ENCODE measurements around the gene SPEG. TPM values are rescaled to one million over a fixed set of nuclear protein-coding genes. Genes with fewer than 3 reads are reported as not detected.
"Not testable (repeated sequence)": the region's sequence is repeated elsewhere in the genome, so short reads cannot be mapped to it uniquely, and the experiment has no call there.

Gene SPEG
- total RNA-seq, 1 donor from 2014 or later, result 80.5 TPM

DNA sequence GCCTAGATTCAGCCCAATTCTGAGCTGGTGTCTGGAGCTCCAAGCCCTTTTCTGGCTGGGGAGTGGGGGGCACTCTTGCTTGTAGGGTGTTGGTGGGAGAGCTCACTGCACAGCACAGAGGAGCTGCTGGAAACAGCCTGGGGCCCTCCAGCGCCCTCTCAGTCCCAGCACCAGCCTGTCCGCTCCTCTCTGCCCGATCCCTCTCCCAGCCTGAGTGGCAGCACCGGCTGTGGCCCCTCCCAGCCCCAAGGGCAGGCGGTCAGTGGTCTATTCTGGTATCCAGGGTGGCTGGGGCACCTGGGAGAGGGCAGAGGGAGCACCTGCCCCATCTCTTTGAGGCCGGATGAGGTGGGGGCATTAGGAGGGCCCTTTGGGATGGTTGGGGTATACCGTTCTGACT lies 29.7 kb upstream of the SPEG start:
- DNase-seq (ENCODE audit: low spot score), result no peak

DNA sequence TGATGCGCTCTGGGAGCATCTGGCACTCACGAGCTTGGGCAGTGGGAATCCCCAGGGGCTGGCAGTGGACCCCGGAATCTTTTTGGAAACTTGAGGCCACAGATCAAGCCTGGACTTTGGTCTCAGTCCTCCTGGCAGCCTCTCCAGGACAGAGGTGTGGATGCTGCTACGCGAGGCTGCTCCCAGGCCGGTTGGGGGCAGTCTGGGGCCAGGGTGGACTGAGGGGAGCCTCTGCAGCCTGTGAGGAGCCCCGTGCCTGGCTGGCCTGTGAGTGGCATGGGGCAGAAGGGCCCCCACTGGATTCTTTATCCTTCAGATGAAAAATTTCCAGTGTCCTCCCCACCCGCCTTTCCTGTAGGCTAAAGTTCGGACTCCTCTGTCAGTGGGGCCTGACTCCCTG lies 29.2 kb upstream of the SPEG start:
- no peak for DNase-seq (ENCODE audit: low spot score)

DNA sequence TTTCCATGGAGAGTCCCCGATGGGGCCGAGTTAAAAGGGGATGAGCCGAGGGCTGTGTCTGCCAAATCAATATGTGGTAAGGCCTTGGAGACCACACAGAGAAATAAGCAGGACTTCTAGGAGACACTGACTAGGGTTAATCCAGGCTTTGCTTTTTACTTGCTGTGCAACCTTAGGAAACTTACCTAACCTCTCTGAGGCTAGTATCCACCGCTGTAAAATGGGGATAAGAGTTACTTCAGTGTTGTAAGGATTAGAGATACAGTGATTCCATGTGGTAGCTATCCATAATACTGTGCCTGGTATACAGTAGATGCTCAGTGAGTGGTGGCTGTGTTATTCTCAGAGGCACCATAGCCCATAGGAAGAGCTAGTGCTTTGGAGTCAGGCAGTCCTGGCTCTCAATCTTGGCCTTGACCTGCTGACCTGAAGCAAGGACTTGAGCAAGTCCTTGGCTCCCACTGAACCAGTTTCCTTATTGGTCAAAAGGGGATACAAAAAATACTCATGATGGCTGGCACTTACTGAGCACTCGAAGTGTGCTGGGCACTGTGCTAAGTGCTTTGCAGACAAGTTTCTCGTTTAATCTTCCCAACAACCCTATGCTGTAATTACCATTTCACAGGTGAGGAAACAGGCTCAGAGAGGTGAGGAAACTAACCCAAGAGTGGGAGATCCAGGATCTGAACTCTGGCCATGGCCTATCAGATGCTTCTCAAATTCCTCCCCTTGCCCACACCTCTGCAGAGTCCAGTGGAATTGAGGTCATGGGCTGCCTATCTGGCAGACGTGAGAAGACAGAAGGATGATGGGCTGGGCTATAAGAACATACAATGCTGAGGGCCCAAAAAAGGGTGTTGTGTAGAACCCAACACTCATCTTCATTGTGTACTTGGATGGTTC lies 28.4 kb upstream of the SPEG start:
- DNase-seq (ENCODE audit: low spot score), result no peak

DNA sequence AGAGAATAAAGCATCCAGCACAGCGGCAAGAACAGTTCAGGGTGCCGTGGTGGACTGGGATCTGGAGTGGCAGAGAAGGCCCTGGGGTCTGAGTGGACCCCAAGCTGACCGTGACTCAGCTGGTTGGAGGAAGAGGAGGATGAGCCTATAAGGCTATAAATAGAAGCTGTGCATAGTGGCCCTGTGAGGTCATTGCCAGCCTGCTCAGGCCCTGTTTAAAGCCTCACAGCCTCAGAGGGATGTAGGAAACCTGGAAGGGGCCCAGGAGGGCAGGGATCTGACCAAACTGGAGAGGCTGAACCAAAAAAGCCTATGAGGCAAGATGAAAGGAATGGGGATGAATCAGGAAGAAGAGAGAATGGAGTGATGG lies 27.8 kb upstream of the SPEG start:
- DNase-seq (ENCODE audit: low spot score), result peak; percentile 53

DNA sequence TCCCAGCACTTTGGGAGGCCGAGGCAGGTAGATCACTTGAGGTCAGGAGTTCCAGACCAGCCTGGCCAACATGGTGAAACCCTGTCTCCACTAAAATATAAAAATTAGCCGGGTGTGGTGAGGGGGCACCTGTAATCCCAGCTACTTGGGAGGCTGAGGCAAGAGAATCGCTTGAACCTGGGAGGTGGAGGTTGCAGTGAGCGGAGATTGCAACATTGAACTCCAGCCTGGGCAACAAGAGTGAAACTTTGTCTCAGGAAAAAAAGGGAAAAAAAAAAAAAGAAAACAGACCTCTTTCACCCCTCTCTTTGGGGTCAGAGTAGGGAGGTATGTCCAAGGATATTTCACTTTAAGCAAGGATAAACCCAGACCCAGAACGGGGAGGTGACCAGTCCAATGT lies 27.3 kb upstream of the SPEG start:
- not testable (repeated sequence) for DNase-seq (ENCODE audit: low spot score)

DNA sequence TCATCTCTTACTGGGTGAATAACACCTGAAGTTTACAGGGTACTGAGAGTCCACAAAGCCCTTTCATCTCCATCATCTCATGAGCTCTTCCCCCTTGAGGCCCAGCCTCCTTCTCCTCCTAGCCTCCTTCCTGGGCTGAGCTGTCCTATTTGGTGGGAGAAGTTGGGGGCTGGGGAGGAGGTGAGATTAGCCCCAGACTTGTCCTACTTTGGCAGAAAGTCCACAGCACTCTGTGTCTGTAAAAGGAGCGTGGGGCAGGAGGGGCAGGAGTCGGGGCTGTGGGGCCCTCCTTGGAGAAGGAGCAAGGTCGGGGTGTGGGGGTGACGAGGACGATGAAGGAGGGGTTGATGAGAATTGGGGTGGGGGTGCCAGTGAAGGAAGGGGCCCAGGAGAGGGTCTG lies 26.4 kb upstream of the SPEG start:
- no peak for DNase-seq (ENCODE audit: low spot score)

DNA sequence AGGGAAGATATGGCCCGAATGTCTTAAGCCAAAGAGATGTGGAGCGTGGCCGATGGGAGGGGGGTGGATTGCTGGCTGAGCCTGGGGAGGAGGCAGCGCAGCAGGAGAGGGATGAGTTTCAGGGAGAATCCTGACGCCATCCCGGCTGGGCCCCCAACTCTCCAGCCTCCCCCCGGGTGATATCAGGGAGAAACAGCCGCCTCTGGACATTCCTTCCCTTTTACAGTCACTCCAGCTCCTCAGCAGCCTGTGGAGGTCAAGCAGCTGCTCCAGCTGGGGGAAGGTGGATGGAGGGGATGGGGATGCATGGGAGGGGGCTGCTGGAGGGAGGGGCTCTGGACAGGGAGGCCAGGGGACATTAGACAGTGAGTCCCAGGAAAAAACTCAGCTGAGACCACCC lies 26.0 kb upstream of the SPEG start:
- peak; percentile 44 for DNase-seq (ENCODE audit: low spot score)

DNA sequence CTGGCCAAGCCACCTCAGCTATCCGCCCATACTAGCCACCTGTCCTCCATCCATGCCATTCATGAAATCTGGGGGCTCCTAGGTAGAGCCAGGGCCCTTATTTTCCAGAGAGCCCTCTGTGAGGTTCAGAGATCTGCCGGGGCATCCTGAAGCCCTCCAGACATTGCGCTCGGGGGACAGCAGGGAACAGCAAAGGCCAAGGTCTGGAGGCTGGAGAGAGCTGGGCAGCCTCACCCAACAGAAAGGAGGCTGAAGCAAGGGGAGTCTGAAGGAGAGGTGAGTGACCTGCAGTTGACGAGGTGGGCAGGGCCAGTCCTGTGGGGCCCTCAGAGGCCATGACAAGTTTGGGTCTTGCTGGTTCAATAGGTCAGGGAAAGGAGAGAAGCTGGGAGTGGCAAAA lies 25.0 kb upstream of the SPEG start:
- DNase-seq (ENCODE audit: low spot score), result no peak

DNA sequence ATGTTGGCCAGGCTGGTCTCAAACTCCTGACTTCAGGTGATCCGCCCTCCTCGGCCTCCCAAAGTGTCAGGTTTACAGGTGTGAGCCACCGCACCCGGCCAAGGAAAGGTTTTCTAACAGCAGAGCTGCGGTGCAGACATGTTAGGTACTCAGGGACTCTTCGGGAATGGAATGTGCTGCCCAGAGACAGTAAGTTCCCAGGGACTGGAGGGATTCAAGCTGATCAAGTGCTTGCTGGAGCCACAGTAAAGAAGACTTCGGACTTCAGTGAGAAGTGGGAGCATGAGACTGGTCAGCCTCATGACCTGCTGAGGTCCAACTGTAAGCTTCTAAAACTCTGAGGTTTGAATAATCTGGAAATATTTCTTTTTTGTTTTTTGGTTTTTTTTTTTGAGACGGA lies 24.3 kb upstream of the SPEG start:
- no peak for DNase-seq (ENCODE audit: low spot score)

DNA sequence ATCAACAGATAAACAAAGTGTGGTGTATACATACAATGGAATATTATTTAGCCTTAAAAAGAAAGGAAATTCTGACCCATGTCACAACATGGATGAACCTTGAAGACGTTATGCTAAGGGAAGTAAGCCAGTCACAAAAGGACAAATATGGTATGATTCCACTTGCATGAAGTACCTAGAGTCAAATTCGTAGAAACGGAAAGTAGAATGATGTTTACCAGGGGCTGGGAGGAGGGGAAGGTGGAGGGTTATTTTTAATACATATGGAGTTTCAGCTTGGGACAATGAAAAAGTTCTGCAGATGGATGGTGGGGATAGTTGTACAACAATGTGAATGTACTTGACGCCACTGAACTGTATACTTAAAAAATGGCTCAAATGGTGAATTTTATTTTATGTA lies 19.8 kb upstream of the SPEG start:
- no peak for DNase-seq (ENCODE audit: low spot score)

DNA sequence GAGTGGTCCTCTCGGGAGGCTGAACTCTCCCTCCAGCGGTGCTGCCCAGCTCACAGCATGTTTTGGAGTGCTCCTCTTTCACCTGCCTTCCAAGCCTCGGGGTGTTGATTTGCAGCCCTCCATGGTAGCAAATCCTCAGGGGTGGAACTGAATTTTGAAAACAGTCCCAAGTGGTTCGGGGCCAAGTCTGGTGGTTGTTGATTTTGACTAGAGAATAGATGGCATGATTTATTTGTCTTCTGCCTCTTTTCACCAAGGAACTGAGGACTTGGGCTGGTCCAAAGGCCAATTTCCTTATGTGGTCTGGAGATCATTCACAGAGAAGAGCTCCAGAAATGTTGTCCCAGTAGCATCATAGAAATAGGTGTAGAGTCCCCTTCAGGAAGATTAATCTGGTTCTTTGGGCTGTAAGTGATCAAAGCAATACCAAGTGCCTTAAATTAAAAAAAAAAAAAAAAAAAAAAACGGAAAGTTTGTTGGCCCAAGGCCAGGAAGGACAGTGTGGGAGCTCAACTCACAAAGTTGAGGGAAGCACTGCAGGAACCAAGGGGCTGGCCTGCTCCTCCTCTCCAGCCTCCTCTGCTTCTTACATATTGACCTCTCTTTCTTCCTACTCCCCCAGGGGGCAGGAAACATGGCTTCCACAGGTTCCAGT lies 18.9 kb upstream of the SPEG start:
- no peak for DNase-seq (ENCODE audit: low spot score)

DNA sequence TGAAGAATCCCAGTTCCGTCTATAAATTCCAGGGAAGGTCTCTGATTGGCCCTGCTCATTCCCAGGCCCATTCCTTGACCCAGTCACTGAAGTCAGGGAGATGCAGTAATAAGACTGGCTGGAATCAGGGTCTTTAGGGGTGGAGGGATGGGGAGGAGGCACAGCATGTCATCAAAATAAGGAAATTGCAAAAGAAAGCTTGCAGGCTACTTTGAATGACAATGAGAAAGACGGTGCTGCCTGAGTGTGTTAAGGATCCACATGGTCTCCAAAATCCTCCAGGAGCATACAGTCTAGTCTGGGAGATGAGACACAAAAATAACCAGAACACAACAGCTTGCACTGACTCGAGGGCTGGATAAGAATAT lies 18.4 kb upstream of the SPEG start:
- no peak for DNase-seq (ENCODE audit: low spot score)

DNA sequence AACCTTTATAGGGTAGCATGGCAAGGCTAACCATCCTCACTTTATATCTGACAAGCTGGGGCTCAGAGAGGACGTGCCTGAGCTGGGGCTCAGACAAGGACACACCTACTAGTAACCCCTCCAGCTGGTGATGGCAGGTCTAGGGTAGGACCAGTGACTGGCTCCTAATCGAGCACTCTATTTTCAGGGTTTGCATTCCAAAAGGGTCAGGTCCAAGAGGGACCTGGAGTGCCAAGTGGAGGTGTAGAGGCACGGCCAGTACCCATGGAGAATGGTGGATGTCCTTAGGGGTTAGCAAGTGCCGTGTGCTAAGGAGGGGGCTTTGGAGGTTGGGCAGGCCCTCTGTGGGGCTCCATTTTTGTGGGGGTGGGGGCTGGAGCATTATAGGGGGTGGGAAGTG lies 17.7 kb upstream of the SPEG start:
- DNase-seq (ENCODE audit: low spot score), result no peak

DNA sequence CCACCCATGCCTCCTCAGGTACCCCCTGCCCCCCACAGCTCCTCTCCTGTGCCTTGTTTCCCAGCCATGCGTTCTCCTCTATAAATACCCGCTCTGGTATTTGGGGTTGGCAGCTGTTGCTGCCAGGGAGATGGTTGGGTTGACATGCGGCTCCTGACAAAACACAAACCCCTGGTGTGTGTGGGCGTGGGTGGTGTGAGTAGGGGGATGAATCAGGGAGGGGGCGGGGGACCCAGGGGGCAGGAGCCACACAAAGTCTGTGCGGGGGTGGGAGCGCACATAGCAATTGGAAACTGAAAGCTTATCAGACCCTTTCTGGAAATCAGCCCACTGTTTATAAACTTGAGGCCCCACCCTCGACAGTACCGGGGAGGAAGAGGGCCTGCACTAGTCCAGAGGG lies 17.3 kb upstream of the SPEG start:
- no peak for DNase-seq (ENCODE audit: low spot score)

DNA sequence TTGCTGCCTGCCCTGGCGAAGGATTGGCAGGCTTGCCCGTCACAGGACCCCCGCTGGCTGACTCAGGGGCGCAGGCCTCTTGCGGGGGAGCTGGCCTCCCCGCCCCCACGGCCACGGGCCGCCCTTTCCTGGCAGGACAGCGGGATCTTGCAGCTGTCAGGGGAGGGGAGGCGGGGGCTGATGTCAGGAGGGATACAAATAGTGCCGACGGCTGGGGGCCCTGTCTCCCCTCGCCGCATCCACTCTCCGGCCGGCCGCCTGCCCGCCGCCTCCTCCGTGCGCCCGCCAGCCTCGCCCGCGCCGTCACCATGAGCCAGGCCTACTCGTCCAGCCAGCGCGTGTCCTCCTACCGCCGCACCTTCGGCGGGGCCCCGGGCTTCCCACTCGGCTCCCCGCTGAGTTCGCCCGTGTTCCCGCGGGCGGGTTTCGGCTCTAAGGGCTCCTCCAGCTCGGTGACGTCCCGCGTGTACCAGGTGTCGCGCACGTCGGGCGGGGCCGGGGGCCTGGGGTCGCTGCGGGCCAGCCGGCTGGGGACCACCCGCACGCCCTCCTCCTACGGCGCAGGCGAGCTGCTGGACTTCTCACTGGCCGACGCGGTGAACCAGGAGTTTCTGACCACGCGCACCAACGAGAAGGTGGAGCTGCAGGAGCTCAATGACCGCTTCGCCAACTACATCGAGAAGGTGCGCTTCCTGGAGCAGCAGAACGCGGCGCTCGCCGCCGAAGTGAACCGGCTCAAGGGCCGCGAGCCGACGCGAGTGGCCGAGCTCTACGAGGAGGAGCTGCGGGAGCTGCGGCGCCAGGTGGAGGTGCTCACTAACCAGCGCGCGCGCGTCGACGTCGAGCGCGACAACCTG lies 16.3 kb upstream of the SPEG start, which contains the start of gene DES:
Gene DES (plus strand): TSS at position 223 of the 857 bp plus-strand sequence. CDS start 86 bp downstream, at position 309.
- DNase-seq (ENCODE audit: low spot score), result peak; percentile 39

DNA sequence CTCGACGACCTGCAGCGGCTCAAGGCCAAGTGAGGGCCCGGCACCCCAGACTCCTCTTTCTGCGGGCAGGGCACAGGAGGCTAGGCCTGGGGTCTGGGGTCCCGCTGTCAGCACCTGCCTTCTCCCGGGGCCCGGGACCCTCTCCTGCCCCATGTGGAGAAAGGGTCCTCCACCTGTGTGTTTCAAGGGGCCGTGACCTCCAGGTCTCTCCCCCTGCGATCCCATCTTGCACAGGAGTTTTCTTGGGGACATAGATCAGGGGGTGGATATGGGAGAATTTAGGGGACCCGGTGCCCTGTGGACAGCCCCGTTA lies 15.7 kb upstream of the SPEG start:
- DNase-seq (ENCODE audit: low spot score), result no peak

DNA sequence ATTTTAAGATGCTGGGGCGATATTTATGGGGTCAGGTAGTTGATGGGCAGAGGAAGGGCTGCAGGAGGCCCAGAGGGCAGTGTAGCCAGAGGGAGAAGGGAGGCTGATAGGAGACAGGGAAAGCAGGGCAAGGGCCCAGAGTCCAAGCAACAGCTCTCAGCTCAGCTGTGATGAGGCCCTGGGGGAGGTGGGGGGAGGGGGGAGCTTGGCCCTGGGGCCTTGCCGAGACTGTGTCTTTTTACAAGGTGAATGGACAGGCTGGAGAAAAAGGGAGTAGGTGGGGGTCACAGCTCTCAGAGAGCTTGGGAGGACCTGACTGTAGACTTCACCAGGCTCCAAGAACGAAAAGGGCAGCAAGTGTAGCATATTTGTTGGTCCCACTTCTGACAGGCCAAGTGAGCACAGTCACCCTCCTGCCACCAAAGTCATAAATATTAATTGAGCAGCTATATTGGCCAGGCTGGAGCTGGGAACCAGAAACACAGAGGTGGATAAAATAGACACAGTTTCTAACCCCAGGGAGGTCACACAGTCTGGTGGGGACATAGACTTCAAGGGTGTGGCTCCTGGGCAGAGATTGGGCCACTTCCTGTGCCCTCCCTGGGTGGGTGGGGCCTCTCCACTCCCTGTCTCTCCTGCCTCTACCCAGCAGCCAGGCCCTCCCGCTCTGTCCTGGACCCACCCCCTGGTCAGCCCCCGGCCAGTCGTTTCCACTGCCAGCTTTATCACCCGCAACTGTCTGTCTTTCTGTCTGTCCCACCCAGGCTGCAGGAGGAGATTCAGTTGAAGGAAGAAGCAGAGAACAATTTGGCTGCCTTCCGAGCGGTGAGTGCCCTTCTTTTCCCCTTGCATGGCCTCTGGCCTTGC lies 15.1 kb upstream of the SPEG start:
- DNase-seq (ENCODE audit: low spot score), result no peak

DNA sequence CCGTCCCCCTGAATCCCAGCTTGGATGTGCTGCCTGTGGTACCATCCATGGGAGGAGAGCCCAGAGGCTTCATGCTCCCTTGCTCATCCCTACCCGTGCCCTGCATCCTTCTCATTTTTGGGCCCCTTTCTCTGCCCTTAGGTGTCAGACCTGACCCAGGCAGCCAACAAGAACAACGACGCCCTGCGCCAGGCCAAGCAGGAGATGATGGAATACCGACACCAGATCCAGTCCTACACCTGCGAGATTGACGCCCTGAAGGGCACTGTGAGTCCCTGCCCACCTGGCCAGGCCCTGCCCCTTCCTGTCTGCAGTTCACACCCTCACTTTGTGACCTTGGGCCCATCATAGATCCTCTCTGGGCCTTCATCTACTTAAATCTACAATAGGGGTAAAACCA lies 14.0 kb upstream of the SPEG start:
- no peak for DNase-seq (ENCODE audit: low spot score)

DNA sequence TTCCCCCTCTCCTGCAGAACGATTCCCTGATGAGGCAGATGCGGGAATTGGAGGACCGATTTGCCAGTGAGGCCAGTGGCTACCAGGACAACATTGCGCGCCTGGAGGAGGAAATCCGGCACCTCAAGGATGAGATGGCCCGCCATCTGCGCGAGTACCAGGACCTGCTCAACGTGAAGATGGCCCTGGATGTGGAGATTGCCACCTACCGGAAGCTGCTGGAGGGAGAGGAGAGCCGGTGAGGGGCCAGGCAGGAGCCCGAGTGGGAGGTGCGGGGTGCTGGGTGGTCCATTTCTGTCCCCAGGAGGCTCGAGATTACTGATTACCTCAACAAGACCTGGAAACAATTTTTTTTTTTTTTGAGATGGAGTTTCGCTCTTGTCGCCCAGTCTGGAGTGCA lies 13.3 kb upstream of the SPEG start:
- DNase-seq (ENCODE audit: low spot score), result no peak

DNA sequence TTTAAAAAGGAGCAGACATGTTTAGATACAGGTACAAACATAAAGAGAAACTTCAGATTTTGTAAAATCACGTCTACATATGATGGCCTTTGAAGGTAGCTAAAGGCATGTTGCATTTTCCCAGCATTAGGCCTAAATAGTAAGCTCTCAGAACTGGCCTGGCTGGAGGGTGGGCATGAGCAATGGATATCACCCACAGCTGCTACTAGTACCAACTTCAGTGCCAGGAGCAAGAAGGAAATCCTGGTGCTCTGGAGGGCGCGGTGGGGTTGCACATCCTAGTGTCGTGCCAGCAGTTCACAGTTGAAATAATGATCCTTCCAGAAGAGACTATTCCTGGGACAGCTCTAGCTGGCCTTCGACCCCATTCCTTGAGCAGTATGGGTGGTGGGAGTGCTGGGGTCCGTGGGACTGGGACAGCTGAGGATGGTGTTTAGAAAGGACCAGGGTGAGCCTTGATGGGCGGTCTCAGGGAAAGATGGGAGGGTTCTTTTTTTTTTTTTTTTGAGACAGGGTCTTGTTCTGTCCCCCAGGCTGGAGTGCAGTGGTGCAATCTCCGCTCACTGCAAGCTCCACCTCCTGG lies 11.6 kb upstream of the SPEG start:
- DNase-seq (ENCODE audit: low spot score), result no peak

DNA sequence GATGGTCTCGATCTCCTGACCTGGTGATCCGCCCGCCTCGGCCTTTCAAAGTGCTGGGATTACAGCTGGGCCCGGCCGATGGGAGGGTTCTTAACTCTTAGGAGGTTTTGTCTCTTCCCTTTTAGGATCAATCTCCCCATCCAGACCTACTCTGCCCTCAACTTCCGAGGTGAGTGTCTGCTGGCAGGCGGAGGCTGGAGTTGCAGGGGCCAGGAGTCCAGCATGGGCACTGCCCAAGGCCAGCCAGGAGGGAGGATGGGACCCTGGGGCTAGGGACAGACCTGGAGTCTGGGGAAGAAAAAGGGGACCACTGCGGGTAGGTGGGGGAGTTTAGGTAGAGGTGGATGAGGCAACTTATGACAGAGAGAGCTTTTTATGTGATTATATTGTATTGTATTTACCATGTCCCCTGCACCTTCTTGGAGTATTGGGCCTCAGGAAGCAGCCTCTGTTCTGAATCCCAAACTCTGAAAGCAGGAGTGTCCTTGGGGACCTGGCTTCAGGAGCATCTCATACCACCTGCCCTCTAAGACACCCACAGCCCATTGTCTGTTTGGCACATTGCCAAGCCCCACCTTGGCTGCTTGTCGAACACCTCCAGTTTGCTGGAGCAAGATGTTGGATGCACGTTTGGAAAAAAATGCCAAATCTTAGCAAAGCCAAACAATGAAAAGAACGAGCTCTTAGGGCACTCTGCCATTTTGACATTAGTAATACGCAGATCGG lies 10.8 kb upstream of the SPEG start:
- DNase-seq (ENCODE audit: low spot score), result no peak

All from mucosa of gallbladder (tissue), 1 donor.